ENCODE results near the gene PTOV1. TPM values are rescaled to one million over a fixed set of nuclear protein-coding genes. Genes with fewer than 3 reads are reported as not detected.

The PTOV1 gene
- total RNA-seq, 2 experiments from 2014 or later = 60.7 to 76.8 TPM

GRCh38 chr19:49823472-49823871 lies 27.5 kb upstream of the PTOV1 start:
- peaks cover 16% of the 10 kb centered on the region for H3K4me1 Mint-ChIP-seq
- no peak for DNase-seq
- POLR2A ChIA-PET = no interaction called here
- no peak overlapping the region for H3K27ac Mint-ChIP-seq
- H3K36me3 Mint-ChIP-seq (ENCODE audit: low read depth) = peaks cover 17% of the 10 kb centered on the region
- no peaks in the 10 kb centered on the region for H3K27me3 Mint-ChIP-seq
- CTCF ChIA-PET = interaction anchor here (0.5 to 1.2 kb wide), 4 partner anchors 10 to 1215 kb away, joined by 3 read pairs; no protein-coding TSS in a partner anchor
- no peaks in the 10 kb centered on the region for H3K9me3 Mint-ChIP-seq
- no peak overlapping the region for H3K4me3 Mint-ChIP-seq

DNA sequence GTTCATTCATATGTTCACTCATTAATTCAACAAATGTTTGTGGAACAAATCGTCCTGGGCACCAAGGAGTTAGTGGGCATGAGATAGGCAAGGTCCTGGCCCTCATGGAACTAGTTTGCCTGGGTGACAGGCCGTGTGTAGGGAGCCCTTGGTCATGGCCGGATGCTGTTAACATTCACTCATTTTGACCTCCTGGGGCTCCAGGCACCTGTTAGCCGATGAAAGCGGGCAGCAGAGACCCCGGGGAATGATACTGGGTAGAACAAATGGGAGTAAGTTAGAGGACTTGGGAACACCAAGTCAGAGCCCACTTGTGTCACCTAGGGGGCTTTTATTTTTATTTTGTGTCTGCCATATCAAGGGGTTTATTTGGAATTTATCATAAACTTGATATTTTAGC lies 26.3 kb upstream of the PTOV1 start:
- Mint-ChIP-seq H3K9me3 (no peaks in the 10 kb centered on the region), H3K27ac (no peak overlapping the region), H3K36me3 (ENCODE audit: low read depth) (peaks cover 15% of the 10 kb centered on the region), H3K4me1 (peaks cover 9% of the 10 kb centered on the region), H3K27me3 (no peaks in the 10 kb centered on the region), H3K4me3 (no peak overlapping the region)
- no peak for DNase-seq
- ChIA-PET CTCF (interaction anchor here (0.6 to 1.0 kb wide), 2 partner anchors 12 to 13 kb away, joined by 3 read pairs; no protein-coding TSS in a partner anchor), POLR2A (no interaction called here)

DNA sequence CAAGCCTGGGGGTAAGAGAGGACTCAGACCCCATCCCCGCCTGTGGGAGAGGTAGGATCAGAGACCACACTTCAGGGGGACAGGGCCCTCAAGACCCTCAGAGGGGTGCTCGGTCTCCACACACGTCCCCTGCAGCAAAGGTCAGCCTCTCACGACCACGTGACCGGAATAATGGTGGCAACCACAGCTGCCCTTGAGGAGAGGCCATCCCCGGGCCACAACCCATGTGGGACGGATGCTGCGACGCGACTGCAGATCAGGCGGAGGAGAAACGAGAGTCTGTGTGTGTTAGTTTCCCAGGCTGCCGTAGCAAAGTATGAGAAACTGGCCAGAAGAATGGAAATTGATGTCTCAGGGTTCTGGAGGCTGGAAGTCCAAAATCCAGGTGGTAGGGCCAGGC lies 23.9 kb upstream of the PTOV1 start:
- CTCF ChIA-PET = no interaction called here
- Mint-ChIP-seq H3K27me3 (no peaks in the 10 kb centered on the region), H3K9me3 (no peaks in the 10 kb centered on the region), H3K4me1 (peaks cover 7% of the 10 kb centered on the region), H3K4me3 (no peak overlapping the region), H3K27ac (no peak overlapping the region), H3K36me3 (ENCODE audit: low read depth) (peaks cover 16% of the 10 kb centered on the region)
- no peak for DNase-seq
- POLR2A ChIA-PET = no interaction called here

GRCh38 chr19:49829200-49829599 lies 21.8 kb upstream of the PTOV1 start:
- H3K9me3 Mint-ChIP-seq = no peaks in the 10 kb centered on the region
- H3K4me3 Mint-ChIP-seq = no peak overlapping the region
- CTCF ChIA-PET = interaction anchor here (1.7 kb wide), 1 partner anchor 10 kb away, joined by 5 read pairs; no protein-coding TSS in a partner anchor
- peaks cover 17% of the 10 kb centered on the region for H3K4me1 Mint-ChIP-seq
- no peak for DNase-seq
- POLR2A ChIA-PET = no interaction called here
- H3K27me3 Mint-ChIP-seq = no peaks in the 10 kb centered on the region
- H3K36me3 Mint-ChIP-seq (ENCODE audit: low read depth) = peaks cover 17% of the 10 kb centered on the region
- no peak overlapping the region for H3K27ac Mint-ChIP-seq

DNA sequence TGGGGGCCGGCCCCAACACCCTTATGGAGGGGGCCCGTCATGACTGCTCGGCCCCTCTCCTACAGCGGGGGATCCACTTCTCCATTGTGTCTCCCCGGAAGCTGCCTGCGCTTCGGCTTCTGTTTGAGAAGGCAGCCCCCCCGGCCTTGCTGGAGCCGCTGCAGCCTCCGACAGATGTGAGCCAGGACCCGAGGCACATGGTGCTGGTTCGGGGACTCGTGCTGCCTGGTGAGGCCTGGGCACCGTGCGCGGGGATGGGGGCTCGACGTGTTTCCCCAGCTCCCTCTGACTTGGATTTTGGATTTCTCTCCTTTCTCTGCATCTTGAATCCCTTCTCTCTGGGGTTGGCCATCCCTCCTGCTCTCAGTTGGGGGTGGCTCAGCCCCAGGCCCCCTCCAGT lies 21.2 kb upstream of the PTOV1 start:
- Mint-ChIP-seq H3K27me3 (no peaks in the 10 kb centered on the region), H3K9me3 (no peaks in the 10 kb centered on the region), H3K4me3 (no peak overlapping the region), H3K27ac (no peak overlapping the region), H3K36me3 (ENCODE audit: low read depth) (peaks cover 19% of the 10 kb centered on the region), H3K4me1 (peaks cover 17% of the 10 kb centered on the region)
- CTCF ChIA-PET = interaction anchor here (1.7 kb wide), 1 partner anchor 10 kb away, joined by 5 read pairs; no protein-coding TSS in a partner anchor
- no peak for DNase-seq
- POLR2A ChIA-PET = no interaction called here

- CTCF ChIA-PET = interaction anchor here (1.7 kb wide), 1 partner anchor 11 kb away, joined by 5 read pairs; no protein-coding TSS in a partner anchor
- Mint-ChIP-seq H3K27ac (no peak overlapping the region), H3K36me3 (ENCODE audit: low read depth) (peaks cover 26% of the 10 kb centered on the region)
Observed at GRCh38 chr19:49830766-49831165, 20.2 kb upstream of the PTOV1 start.

DNA sequence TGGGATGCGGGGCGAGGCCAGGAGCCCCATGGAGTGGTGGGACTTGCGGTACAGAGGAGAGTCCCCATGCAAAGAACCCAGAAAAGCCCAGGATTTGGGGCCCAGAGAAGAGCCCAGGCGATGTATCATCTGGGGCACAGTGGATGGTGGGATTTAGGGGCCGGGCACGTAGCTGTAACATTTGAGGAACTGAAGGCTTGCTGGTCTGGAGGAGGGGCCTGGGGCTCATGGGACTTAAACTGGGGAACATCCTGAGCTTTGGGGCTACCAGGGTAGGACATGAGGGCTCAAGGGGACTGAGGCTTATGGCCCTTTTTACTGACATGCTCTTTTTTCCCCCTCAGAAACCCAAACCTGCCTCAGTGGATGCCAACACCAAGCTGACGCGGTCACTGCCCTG lies 19.4 kb upstream of the PTOV1 start:
- Mint-ChIP-seq H3K27ac (no peak overlapping the region), H3K4me3 (no peak overlapping the region), H3K36me3 (ENCODE audit: low read depth) (peaks cover 26% of the 10 kb centered on the region), H3K27me3 (no peaks in the 10 kb centered on the region), H3K9me3 (no peaks in the 10 kb centered on the region), H3K4me1 (peaks cover 17% of the 10 kb centered on the region)
- CTCF ChIA-PET = no interaction called here
- no peak for DNase-seq
- POLR2A ChIA-PET = no interaction called here

More at GRCh38 chr19:49830766-49831165, 20.2 kb upstream of the PTOV1 start:
- no peak for DNase-seq
- Mint-ChIP-seq H3K9me3 (no peaks in the 10 kb centered on the region), H3K4me3 (no peak overlapping the region), H3K27me3 (no peaks in the 10 kb centered on the region), H3K4me1 (peaks cover 17% of the 10 kb centered on the region)
- POLR2A ChIA-PET = no interaction called here

DNA sequence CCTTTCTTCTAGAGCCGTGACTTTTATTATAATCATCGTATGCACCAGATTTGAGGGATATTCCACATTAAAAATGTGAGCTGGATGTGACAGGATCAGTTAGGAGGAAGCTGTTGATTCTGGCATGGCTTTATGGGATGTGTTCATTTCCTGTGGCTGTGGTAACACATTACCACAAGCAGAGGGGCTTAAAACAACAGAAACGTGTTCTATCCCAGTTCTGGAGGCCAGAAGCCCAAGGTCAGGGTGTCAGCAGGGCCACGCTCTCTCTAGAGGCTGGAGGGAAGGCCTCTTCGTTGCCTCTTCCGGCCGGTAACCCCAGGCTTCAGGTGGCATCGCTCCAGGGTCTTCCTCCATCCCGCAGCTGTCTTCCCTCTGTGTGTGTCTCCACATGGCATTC lies 18.4 kb upstream of the PTOV1 start:
- no peak overlapping the region for H3K4me3 Mint-ChIP-seq
- CTCF ChIA-PET = interaction anchor here (1.5 to 3.1 kb wide), 2 partner anchors 14 to 17 kb away, joined by 4 to 13 read pairs; partner anchors contain the start of gene PTOV1
- no peak for DNase-seq
- no peaks in the 10 kb centered on the region for H3K27me3 Mint-ChIP-seq
- H3K9me3 Mint-ChIP-seq = no peaks in the 10 kb centered on the region
- H3K36me3 Mint-ChIP-seq (ENCODE audit: low read depth) = peaks cover 30% of the 10 kb centered on the region
- H3K4me1 Mint-ChIP-seq = peaks cover 18% of the 10 kb centered on the region
- POLR2A ChIA-PET = interaction anchor here (0.6 kb wide), 1 partner anchor 691 kb away, joined by 5 read pairs; no protein-coding TSS in a partner anchor
- H3K27ac Mint-ChIP-seq = no peak overlapping the region

- Mint-ChIP-seq H3K27ac (no peak overlapping the region), H3K4me1 (peaks cover 20% of the 10 kb centered on the region), H3K9me3 (no peaks in the 10 kb centered on the region), H3K27me3 (no peaks in the 10 kb centered on the region), H3K36me3 (ENCODE audit: low read depth) (peaks cover 36% of the 10 kb centered on the region), H3K4me3 (no peak overlapping the region)
- POLR2A ChIA-PET = no interaction called here
- CTCF ChIA-PET = interaction anchor here (1.0 to 3.1 kb wide), 3 partner anchors 11 to 16 kb away, joined by 3 to 13 read pairs (median 4); partner anchors contain the start of gene PTOV1
- DNase-seq = no peak
Observed at GRCh38 chr19:49833599-49833998, 17.4 kb upstream of the PTOV1 start.

- Mint-ChIP-seq H3K4me1 (peaks cover 20% of the 10 kb centered on the region), H3K9me3 (no peaks in the 10 kb centered on the region), H3K27ac (no peak overlapping the region), H3K4me3 (no peak overlapping the region), H3K36me3 (ENCODE audit: low read depth) (peaks cover 44% of the 10 kb centered on the region), H3K27me3 (no peaks in the 10 kb centered on the region)
- ChIA-PET CTCF (interaction anchor here (3.1 kb wide), 1 partner anchor 14 kb away, joined by 13 read pairs; the partner anchor contains the start of gene PTOV1), POLR2A (no interaction called here)
- no peak for DNase-seq
Observed at GRCh38 chr19:49835562-49835961, 15.4 kb upstream of the PTOV1 start.

DNA sequence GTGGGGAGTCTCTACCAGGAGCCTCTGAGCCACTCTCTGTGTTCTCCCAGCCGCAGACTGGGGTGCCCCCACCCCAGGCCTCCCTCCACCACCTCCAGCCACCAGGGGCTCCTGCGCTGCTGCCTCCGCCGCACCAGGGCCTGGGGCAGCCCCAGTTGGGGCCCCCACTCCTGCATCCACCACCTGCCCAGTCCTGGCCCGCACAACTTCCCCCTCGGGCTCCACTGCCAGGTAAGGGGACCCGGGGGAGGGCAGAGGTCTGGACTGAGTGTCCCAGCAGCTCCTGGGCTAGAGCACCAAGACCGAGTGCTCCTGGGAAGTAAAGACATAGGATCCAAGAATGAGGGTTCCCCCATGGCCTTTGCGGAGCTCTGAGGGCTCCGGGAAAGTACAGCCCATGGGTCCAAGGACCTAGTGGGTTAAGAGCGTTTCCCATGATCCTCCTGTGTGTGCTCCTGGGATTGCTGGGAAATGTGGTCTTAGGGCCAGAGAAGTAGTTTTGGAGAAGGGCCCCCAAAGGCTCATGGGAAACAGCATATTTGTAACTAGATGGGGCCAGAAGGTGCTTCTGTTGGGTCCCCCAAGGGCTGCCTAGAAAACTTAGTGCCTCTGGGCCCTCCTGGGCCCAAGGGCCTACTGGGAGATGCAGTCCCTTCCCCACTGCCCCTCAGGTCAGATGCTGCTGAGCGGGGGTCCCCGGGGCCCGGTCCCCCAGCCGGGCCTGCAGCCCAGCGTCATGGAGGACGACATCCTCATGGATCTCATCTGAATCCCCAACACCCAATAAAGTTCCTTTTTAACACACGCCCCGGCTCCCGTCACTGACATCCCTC lies 14.6 kb upstream of the PTOV1 start:
- ChIA-PET CTCF (interaction anchor here (1.6 kb wide), 1 partner anchor 12 kb away, joined by 3 read pairs; no protein-coding TSS in a partner anchor), POLR2A (no interaction called here)
- Mint-ChIP-seq H3K4me1 (peaks cover 18% of the 10 kb centered on the region), H3K9me3 (no peaks in the 10 kb centered on the region), H3K4me3 (no peak overlapping the region), H3K36me3 (ENCODE audit: low read depth) (peaks cover 44% of the 10 kb centered on the region), H3K27ac (no peak overlapping the region), H3K27me3 (no peaks in the 10 kb centered on the region)
- no peak for DNase-seq

DNA sequence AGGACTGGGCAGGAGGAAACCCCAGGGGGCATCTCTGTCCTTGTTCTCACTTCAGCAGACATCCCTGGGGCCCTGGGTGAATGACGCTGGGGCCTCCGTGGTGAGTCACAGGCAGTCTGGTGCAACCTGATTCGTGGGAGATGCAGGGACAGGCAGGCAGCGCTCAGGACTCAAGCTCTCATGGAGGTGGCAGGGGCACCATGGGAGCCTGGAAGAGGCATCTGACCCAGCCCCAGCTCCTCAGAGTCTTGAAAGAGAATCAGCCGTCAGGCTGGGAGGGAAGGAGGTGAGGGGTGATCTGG lies 14.0 kb upstream of the PTOV1 start:
- Mint-ChIP-seq H3K27ac (peak overlapping the region; percentile 46), H3K36me3 (ENCODE audit: low read depth) (peaks cover 41% of the 10 kb centered on the region), H3K4me1 (peaks cover 14% of the 10 kb centered on the region), H3K27me3 (no peaks in the 10 kb centered on the region), H3K9me3 (no peaks in the 10 kb centered on the region), H3K4me3 (no peak overlapping the region)
- CTCF ChIA-PET = interaction anchor here (1.6 kb wide), 1 partner anchor 13 kb away, joined by 3 read pairs; no protein-coding TSS in a partner anchor
- POLR2A ChIA-PET = no interaction called here
- DNase-seq = no peak

DNA sequence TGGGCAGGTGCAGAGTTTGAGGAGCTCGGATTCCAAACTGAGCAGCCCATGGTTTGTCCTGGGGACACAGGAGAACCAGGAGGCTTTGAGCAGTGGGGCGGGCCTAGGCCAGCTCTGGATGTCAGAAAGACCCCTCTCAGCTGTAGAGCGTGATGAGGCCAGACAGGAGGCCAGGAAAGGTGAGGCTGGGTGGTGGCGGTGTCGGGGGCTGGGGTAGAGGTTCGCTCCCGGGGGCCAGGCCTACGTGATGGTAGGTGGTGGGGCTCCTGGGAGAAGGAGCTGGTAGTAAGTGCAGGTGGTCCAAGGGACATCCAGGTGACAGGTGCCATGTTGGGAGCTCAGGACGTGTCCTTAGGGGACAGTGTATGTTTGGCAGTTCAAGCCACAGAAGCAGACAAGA lies 13.5 kb upstream of the PTOV1 start:
- no peak for DNase-seq
- H3K9me3 Mint-ChIP-seq = no peaks in the 10 kb centered on the region
- CTCF ChIA-PET = interaction anchor here (0.6 to 1.6 kb wide), 2 partner anchors 13 to 1297 kb away, joined by 3 read pairs; no protein-coding TSS in a partner anchor
- POLR2A ChIA-PET = no interaction called here
- peaks cover 40% of the 10 kb centered on the region for H3K36me3 Mint-ChIP-seq (ENCODE audit: low read depth)
- no peak overlapping the region for H3K27ac Mint-ChIP-seq
- peaks cover 9% of the 10 kb centered on the region for H3K4me1 Mint-ChIP-seq
- H3K27me3 Mint-ChIP-seq = no peaks in the 10 kb centered on the region
- H3K4me3 Mint-ChIP-seq = no peak overlapping the region

All from activated CD4-positive, alpha-beta T cell treated with anti-CD3 and anti-CD28 coated beads, Interleukin-2, amount 10 ng/mL, durations not matched to agents 7 days and 5 days (primary cell).